Fibroblast of mammary gland (primary cell): Measurements from ENCODE around the gene NCBP1.

Source experiments
- DNase-seq: peaks from one replicate; pipeline ENCODE4 v3.0.0-alpha.2; 2010; ENCODE audit warnings: low read depth
- H3K4me3 ChIP-seq: 2 replicates; pipeline ENCODE4 v1.5.1; 2011; ENCODE audit warnings: low read depth, mild to moderate bottlenecking, low read length, moderate library complexity; ENCODE audit not compliant: control insufficient read depth
- TF ChIP-seq, protein P1 (sequence below): conservative IDR thresholded peaks from 2 replicates; pipeline ENCODE4 v1.5.1; 2011; ENCODE audit warnings: low read depth, low read length, inconsistent platforms; ENCODE audit not compliant: control insufficient read depth, insufficient read depth

The NCBP1 gene

DNA sequence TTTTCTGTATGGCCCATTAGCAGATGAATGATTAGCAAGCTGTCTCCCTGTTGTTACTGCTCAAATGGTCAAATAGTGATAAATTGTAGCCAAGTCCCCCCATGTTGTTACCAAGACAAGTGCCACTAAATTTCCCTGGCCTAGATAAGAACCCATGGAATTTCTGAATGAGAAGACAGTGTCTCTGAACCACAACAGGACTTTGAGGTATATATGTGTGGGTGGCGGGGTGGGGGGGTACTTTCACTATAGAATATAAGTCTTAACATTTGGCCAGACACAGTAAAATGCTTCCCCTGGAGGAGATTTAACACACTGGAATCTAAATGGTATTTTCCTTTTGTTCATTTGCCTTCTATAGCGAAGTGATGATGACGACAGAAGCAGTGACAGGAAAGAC lies 34.9 kb downstream of the NCBP1 start:
- no peak overlapping the region for H3K4me3 ChIP-seq
- TF ChIP-seq, protein P1, sequence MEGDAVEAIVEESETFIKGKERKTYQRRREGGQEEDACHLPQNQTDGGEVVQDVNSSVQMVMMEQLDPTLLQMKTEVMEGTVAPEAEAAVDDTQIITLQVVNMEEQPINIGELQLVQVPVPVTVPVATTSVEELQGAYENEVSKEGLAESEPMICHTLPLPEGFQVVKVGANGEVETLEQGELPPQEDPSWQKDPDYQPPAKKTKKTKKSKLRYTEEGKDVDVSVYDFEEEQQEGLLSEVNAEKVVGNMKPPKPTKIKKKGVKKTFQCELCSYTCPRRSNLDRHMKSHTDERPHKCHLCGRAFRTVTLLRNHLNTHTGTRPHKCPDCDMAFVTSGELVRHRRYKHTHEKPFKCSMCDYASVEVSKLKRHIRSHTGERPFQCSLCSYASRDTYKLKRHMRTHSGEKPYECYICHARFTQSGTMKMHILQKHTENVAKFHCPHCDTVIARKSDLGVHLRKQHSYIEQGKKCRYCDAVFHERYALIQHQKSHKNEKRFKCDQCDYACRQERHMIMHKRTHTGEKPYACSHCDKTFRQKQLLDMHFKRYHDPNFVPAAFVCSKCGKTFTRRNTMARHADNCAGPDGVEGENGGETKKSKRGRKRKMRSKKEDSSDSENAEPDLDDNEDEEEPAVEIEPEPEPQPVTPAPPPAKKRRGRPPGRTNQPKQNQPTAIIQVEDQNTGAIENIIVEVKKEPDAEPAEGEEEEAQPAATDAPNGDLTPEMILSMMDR: no peak
- no peak for DNase-seq

DNA sequence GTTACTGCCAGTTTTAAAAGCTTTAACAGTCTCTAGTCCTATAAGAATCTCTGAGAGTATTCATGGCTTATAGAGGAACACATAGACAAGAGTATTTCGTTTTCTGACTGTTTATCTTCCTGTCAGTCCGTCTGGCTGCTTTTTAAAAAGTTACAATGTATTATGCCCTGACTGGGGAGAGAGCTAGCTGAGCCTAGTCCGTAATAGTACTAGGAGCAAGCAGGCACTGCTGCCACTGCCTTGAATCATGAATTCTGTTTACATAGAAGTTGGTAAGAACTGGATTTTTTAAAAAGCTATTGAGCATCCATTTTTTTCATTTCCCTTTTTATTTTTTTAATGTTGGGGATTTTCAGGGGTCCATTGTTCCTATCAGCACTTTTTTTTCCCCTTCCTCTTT lies 37.0 kb downstream of the NCBP1 start:
- H3K4me3 ChIP-seq: no peak overlapping the region
- no peak for DNase-seq
- TF ChIP-seq, protein P1: no peak

DNA sequence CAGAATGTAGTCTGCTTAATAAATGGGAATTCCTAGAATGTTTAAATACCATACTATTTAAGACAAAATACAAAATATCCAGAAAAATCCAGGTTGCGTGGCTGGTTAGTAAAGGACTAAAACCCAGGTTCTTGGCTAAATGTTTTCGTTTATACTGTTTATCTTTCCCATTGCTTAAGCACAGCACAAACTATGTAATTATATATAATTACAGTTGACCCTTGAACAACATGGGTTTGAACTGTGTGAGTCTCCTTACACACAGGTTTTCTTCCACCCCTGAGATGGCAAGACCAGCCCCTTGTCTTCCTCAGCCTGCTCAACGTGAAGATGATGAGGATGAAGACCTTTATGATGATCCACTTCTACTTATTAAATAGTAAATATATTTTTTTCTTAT lies 38.8 kb downstream of the NCBP1 start:
- no peak for DNase-seq
- TF ChIP-seq, protein P1: no peak
- H3K4me3 ChIP-seq: no peak overlapping the region

DNA sequence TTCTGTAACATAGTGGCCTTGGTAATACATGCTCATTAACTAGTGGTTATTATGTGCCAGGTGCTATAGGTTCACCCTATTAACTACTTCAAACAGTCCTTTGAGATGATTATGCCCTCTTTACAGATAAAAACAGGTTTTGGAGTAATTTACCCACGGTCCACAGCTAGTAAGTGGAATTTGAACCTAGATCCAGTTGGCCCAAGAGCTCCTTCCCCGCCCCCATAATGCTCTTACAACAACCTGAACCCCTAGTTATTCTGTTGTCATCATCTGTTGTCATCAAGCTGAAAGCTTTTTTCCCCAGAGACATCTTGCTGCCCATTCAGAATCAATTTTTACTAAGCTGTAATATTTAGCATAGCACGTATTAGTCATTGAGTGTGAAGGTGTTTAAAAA lies 40.3 kb downstream of the NCBP1 start:
- TF ChIP-seq, protein P1: no peak
- peak; percentile 23 for DNase-seq

DNA sequence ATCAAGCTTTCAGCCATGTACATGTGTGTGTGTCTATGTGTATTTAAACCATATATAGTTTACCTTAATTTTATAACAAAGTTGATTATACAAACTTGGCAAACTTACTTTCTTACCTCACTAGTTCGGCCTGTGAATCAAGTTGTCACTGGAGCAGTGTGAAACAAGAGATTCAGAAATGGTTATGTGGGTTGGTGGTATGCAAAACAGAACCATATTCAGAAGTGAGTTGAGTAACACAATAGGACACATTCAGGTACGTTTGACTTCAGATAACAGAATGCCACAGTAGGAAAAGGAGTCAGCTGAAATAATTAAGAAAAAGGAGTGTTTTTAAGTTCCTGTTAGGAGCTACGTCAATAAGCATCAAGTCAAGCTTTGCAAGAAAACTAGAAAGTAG lies 42.0 kb downstream of the NCBP1 start:
- no peak overlapping the region for H3K4me3 ChIP-seq
- DNase-seq: no peak
- TF ChIP-seq, protein P1: no peak

More for the DNA sequence above, 40.3 kb downstream of the NCBP1 start:
- no peak overlapping the region for H3K4me3 ChIP-seq

DNA sequence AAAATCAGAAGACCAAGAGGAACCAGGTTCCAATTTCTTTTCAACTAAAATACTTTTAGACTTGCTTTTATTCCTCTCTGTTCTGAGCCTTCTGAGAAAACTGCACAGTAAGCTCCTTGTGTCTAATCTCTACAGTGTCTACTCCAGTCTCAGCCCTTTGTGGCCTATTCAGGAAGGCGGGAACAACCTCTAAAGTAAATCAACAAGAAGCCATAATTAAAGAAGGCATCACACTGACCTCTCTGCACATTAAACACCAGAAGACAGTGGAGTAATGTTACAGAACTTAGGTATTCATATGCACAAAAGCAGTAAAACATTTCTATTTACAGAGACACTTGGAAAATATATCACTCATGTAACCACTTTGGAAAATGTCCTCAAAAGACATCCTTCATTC lies 48.6 kb downstream of the NCBP1 start:
- no peak overlapping the region for H3K4me3 ChIP-seq
- no peak for DNase-seq
- TF ChIP-seq, protein P1: no peak

DNA sequence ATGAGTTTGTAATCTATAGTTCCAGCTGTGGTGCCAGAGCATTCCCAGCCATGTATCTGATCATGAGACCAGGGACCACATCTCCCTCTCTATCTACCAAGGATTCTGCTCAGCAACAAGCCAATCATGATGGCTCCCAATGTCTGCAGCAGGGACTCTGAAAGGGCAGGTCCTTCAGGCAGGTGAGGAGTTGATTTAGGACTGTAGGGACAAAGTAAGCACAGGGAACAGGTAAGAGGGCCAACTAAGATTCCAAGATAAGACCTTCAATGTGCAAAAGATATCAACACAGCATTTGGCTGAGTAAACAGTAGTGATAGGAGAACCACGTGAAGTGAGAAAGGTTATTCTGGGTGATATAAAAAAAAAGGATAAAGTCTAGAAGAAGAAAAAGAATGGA lies 55.0 kb downstream of the NCBP1 start:
- TF ChIP-seq, protein P1: no peak
- DNase-seq: no peak

More for the DNA sequence above, 55.0 kb downstream of the NCBP1 start:
- H3K4me3 ChIP-seq: no peak overlapping the region
